ENCODE measurements around the gene MED13L.

The MED13L gene

GRCh38 chr12:116277467-116278278, at the start of gene MED13L:
MED13L (minus strand) TSS chr12:116277693; CDS start chr12:116277131, 562 bp downstream.
- DNase-seq (ENCODE audit: low spot score), result peak; percentile 99

GRCh38 chr12:116325336-116325664, 47.8 kb upstream of the MED13L start:
- no peak for DNase-seq (ENCODE audit: low spot score)

DNA sequence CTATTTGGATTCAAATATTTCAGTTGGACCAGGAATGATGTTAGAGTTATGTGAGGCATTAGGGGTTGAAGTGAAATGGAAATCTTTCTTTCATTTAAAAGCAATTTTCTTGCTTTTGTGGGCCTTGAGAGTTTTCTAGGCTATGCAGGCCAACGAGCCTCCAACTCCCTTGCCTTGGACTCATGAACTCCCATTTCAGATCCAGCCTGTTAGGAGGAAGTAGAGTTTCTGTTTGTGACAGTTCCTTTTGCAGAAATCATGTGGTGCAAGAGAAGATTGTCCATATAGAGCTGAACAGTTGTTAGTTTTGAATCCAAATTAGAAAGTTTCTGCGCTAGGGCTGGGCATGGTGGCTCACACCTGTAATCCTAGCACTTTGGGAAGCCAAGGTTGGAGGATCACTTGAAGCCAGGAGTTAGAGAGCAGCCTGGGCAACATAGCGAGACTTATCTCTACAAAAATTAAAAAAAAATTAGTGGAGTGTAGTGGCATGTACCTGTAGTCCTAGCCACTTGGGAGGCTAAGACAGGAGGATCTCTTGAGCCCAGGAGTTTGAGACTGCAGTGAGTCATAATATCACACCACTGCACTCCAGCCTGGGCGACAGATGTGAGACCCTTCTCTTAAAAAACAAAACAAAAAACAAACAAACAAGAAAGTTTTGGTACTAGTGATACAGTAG, 47.3 kb upstream of the MED13L start:
- no peak for DNase-seq (ENCODE audit: low spot score)

DNA sequence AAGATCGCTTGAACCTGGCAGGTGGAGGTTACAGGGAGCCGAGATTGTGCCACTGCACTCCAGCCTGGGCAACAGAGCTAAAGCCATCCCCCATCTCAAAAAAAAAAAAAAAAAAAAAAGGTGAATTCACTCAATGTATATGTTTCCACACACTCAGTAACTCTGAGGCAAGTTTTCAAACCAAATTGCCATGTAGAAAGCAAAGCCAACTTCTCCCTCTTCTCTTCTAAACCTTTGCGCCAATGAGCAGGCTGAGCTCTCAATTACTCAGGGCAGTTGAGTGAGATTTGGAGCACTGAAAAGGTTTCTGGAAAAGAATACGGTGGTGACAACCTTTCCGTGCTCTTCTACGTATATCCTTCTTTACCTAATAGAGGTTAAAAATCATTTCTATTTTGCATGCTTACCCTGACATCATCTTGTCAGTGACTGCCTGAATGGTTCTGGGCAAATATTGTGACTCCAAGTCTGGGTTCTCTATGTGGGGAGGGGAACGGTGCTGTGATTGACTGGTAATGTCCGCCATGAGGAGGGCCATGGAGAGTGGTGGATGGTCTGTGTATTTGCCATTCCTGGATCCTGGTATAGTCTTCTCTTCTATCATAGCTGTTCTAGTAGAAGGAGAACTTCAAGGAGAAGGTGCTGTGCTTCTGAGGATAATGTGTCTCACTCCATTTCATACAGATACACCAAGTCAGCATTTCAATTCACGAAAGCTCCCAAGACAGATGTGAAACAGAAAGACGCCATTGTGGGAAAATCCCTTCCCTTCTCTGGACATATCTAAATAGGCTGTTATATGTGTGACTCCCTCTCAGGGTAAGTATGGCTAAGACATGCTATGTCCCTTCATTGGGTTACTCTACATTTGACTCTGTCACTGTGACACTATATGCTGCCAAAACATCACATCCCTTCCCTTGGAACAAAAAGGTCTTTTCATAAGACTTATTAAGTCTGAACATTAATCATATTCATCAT, 46.2 kb upstream of the MED13L start:
- DNase-seq (ENCODE audit: low spot score), result no peak

GRCh38 chr12:116321913-116322312, 44.4 kb upstream of the MED13L start:
- no peak for DNase-seq (ENCODE audit: low spot score)

GRCh38 chr12:116320791-116321217, 43.3 kb upstream of the MED13L start:
- no peak for DNase-seq (ENCODE audit: low spot score)

DNA sequence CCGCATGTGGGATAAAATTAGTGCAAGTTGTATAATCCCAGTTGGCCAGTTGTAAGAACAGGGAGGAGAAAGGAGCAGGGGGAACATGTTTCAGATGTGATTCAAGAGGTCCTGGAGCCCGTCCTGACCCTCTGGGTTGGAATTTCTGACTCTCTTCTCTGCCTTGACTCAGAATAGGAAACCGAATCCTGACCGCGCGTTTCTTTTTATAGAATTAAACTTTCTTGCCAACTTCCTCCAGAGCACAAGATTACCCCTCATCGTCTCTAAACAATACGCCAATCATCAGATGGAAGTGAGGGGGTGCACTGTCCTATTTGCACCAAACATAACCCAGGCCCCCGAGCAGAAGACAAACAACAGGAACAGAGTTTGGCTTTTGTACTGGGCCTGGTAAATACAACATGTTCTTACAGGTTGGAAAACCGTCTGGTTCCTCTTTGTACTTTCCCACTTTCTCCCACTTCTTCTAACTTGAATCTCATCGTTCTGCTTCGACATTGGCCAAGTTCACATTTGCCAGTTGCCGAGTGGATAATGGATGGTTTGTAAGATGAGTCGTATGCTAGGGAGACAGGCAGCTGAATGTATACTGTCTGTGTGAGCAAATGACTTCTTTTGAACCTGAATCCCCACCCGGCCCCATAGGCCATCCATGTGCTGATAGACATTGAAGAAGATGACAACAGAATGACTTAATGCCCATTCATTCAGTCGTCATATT, 42.6 kb upstream of the MED13L start:
- no peak for DNase-seq (ENCODE audit: low spot score)

DNA sequence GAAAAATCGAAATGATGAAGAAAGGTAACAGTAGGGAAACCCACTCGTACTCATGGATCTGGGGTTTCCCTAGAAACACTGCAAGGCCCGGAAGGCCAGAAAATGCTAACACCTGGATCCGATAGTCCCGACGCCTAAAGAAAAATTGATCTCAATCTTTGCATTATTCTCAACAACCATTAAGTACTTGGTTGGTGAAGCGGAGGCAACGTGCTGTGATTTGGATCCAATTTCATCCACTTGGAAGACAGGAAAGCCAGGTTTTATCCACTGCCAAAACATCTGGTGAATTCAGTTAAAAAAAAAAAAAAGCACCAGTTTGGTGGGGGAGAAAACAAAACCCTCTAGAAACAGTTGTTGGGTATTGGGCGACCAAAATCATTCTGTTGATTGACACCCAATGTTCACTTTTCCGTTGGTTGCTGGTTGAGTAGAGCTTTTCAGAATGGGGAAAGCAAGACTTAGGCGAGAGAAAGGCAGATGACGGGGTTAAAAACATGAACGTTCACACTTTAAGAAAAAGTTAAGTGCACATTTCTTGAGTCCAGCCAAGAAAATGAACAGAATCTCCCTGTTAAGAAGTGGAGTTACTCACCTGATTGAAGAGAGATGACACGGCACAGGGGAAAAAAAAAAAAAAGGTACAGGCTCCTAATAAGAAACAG, 41.9 kb upstream of the MED13L start:
- DNase-seq (ENCODE audit: low spot score), result no peak

DNA sequence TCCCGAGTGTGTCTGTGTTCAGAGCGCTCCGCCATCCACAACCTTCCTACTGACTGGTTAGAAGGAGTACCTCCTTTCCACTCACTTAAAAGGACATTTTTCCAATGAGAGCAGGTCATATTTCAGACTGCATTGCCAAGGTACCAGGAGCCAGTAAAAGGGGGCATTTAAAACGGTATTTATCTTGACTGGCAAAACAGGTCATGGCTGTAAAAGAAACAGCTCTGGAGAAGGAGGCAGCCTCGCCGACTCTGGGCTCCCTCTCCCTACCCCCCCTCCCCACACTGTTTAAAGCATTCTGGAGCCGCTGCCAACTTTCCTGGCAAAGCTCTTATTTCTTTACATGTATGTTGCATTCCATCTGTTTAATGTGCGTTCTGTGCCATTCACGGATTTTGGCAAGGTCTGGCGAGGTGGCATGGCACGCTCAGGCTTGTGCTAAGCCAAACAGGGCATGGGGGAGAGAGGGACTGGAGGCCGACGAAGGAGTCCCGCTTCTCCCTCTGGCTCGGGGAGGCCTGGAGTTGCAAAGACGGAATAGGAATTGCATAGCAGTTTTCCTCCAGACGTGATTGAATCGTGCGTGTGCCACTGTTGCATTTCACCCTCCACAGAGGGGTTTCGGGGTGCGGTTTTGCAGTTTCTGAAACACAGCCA, 41.2 kb upstream of the MED13L start:
- DNase-seq (ENCODE audit: low spot score), result no peak

DNA sequence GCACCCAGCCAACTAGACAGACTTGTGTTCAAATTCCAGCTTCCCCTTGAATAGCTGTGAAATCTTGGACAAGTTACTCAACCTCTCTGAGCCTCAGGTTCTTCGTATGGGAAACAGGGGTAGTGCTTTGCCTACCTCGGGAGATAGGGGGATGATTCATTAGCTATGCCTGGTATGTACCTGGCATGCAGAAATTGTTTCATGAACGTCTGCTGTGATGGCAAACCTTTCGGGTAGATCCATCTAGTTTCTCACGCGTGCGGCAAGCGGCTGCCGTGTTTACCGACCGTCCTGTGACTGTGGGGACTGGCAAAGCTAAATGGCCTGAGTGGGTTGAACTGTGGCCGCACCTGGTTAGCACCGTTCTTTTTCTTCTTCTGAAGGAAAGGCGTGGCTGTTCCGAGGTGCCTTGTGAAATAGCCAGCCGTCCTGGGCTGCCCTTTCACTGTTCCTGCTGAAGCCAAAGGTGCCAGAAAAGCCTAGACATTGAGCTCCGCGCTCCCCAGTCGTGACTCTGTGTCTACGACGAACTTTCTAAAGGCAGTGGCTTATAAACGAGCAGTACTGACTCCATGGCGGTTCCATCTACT, 40.6 kb upstream of the MED13L start:
- no peak for DNase-seq (ENCODE audit: low spot score)

- no peak for DNase-seq (ENCODE audit: low spot score)
These were observed 39.6 kb upstream of the MED13L start for GRCh38 chr12:116317139-116317538.

- DNase-seq (ENCODE audit: low spot score), result no peak
These were observed 37.0 kb upstream of the MED13L start for GRCh38 chr12:116314477-116314876.

DNA sequence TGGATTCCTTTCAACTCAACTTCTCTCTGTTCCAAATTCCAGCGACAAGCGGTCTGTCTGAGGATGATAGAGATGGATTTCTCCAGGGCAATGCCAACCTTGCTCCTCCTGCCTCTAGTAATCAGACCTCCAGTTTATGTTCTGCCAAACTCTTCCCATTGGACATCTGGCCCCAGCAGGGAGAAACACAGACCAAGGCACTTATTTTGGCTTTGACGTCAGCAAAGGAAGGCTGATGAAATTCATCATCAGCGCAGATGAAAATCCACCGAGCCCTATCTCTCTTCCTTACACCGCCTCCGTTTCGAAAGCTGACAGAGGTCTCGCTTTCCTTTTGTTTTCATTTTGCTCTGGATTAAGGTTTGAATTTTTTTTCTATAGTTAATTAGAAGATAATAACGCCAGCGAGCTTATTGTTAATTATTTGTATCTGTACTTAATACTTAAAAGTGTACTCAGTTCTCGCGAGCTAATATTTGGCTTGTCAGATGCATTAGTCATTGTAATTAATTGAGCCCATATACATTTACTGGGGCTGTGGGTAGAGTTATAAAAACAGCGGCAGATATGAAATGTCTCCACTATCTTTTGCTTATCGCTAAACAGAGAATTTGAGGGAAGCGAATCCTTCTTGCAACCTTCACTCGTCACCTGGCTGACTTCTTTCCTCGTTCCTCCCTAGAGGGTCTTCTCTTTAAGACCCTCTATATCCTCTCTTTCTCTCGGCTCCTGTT, 35.9 kb upstream of the MED13L start:
- no peak for DNase-seq (ENCODE audit: low spot score)

- no peak for DNase-seq (ENCODE audit: low spot score)
These were observed 32.6 kb upstream of the MED13L start for GRCh38 chr12:116310082-116310481.

DNA sequence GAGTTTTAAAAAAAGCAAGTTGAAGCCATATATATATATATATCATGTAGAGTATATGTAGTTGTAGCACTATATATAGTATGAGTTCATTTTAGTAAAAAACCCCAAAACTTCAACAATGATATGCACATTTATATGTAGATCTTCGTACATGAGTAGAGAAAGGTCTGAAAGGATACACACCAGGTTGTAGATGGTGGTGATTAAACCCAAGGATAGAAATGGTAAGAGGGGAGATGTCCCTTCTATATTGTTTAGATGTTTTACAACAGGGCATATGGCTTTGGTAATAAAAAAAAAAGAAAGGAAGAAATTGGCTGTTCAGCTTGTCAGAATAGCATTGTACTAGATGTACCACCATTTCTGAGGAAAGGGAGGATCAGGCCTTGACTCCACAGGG, 31.9 kb upstream of the MED13L start:
- no peak for DNase-seq (ENCODE audit: low spot score)

DNA sequence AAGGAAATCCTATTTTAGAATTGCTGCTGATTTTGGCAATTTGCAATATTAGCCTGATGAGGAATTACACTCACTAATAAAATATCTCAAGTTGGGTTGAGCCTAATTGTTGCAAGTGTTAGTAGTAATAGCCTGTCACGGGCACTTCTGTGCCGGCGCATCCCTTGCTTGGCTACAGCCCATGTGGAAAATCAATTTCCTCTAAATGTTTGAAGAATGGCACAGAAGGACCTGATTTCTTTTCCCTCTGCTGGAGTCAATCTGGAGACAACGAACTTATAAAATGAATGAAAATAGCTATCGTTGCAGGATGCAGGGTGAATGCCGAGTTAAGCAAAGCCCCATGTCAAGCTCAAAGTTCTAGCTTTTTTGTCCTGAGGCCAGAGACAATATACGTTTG, 31.2 kb upstream of the MED13L start:
- DNase-seq (ENCODE audit: low spot score), result no peak

- DNase-seq (ENCODE audit: low spot score), result no peak
These were observed 29.5 kb upstream of the MED13L start for GRCh38 chr12:116306968-116307367.

DNA sequence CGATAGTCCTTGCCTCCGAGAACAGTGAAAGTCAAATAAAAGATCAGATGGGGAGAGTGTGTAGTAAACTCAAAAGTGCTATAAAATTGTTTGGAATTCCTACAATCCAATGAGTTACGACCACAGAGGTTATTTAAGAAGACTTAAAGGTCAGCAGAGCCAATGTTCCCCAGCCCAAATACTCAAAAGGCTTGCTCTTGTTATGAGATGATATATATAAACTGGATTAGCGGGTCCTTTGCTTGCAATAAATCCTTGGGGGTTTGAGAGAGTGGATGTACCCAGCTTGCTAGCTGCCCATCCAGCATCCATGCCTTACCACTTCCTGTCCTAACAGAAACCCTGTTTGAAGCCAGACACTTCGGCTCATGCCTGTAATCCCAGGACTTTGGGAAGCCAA, 29.0 kb upstream of the MED13L start:
- DNase-seq (ENCODE audit: low spot score), result no peak

GRCh38 chr12:116304621-116305020, 27.1 kb upstream of the MED13L start:
- DNase-seq (ENCODE audit: low spot score), result no peak

GRCh38 chr12:116303929-116304328, 26.4 kb upstream of the MED13L start:
- DNase-seq (ENCODE audit: low spot score), result no peak
